H1 (cell line): Measurements from ENCODE around the gene SLC41A1. TPM values are rescaled to one million over a fixed set of nuclear protein-coding genes. Genes with fewer than 3 reads are reported as not detected.

Source experiments
- CTCF ChIA-PET: fragments of 300-600 bp; sonication (Branson Sonifier 250); formaldehyde crosslinking; loops from one replicate; lab custom pipeline; 2021; ENCODE audit not compliant: partially characterized antibody; lab: Charles Lee
- POLR2A ChIA-PET: fragments of 300-600 bp; sonication (Branson Sonifier 250); formaldehyde crosslinking; loops from one replicate; lab custom pipeline; 2021; ENCODE audit warnings: inconsistent platforms; ENCODE audit not compliant: partially characterized antibody; lab: Charles Lee
- DNase-seq, 2 experiments: peaks; one replicate each; pipeline versions ENCODE4 v3.0.0 to v3.0.0-alpha.2; 2010 to 2022; ENCODE audit warnings: low spot score in 2 of 2, low read depth in 1 of 2, mixed read lengths in 1 of 2
- FAIRE-seq: peaks from 2 replicates; lab custom pipeline; 2011; peaks lifted over from hg19 to GRCh38; lab: Jason Lieb, UNC
- H2AFZ ChIP-seq: 2 replicates; pipeline ENCODE4 v1.8.1; 2012; ENCODE audit warnings: low read length, inconsistent platforms
- H2AK5ac ChIP-seq: 2 replicates; pipeline ENCODE4 v1.6.1; 2013; ENCODE audit warnings: low read depth, low read length
- H2BK120ac ChIP-seq: replicated peaks from 2 replicates; pipeline ENCODE3; 2013; ENCODE audit warnings: low read depth, low read length, inconsistent platforms
- H2BK12ac ChIP-seq: 2 replicates; pipeline ENCODE4 v1.6.1; 2013; ENCODE audit warnings: low read depth, low read length
- H2BK15ac ChIP-seq: 2 replicates; pipeline ENCODE4 v1.6.1; 2013; ENCODE audit warnings: low read length
- H2BK20ac ChIP-seq: 2 replicates; pipeline ENCODE4 v1.6.1; 2013; ENCODE audit warnings: low read length
- H2BK5ac ChIP-seq: 2 replicates; pipeline ENCODE4 v1.6.1; 2013; ENCODE audit warnings: low read depth, low read length
- H3K14ac ChIP-seq: 2 replicates; pipeline ENCODE4 v1.6.1; 2013; ENCODE audit warnings: inconsistent platforms; ENCODE audit not compliant: insufficient read length
- H3K18ac ChIP-seq: 2 replicates; pipeline ENCODE4 v1.6.1; 2013; ENCODE audit warnings: low read length; ENCODE audit errors: extremely low read depth
- H3K23ac ChIP-seq: 2 replicates; pipeline ENCODE4 v1.6.1; 2013; ENCODE audit warnings: inconsistent platforms; ENCODE audit not compliant: insufficient read length
- H3K23me2 ChIP-seq: 2 replicates; pipeline ENCODE4 v1.6.1; 2013; ENCODE audit warnings: low read depth, low read length
- H3K27ac ChIP-seq: 2 replicates; pipeline ENCODE4 v1.6.1; 2011; ENCODE audit warnings: low read depth, low read length, inconsistent platforms
- H3K27me3 ChIP-seq, 4 experiments: replicated peaks in 1 of 4; 1 replicate in 1 of 4; 2 replicates in 3 of 4; pipeline versions ENCODE4 v1.6.1 to v1.8.1; 2011 to 2013; ENCODE audit warnings: low read length in 3 of 4, mild to moderate bottlenecking in 3 of 4, inconsistent platforms in 2 of 4, mixed read lengths in 2 of 4, moderate library complexity in 1 of 4; ENCODE audit not compliant: control insufficient read depth in 3 of 4, insufficient read depth in 3 of 4; ENCODE audit errors: extremely low read depth in 1 of 4
- H3K36me3 ChIP-seq, 4 experiments: 2 replicates each; pipeline versions ENCODE4 v1.6.1 to v1.8.1; 2011 to 2013; ENCODE audit warnings: mild to moderate bottlenecking in 4 of 4, low read length in 3 of 4, moderate library complexity in 2 of 4, control low read depth in 1 of 4, inconsistent platforms in 1 of 4; ENCODE audit not compliant: insufficient read depth in 4 of 4, control insufficient read depth in 2 of 4
- H3K4ac ChIP-seq: replicated peaks from 2 replicates; pipeline ENCODE3; 2013; ENCODE audit warnings: low read length, low read depth, mixed read lengths, inconsistent platforms; ENCODE audit not compliant: insufficient read length
- H3K4me1 ChIP-seq, 4 experiments: replicated peaks in 1 of 4; 1 replicate in 1 of 4; 2 replicates in 3 of 4; pipeline versions ENCODE4 v1.6.1 to v1.8.1; 2011 to 2013; ENCODE audit warnings: low read length in 3 of 4, inconsistent platforms in 2 of 4, mixed read lengths in 1 of 4; ENCODE audit not compliant: insufficient read depth in 4 of 4, control insufficient read depth in 3 of 4
- H3K4me2 ChIP-seq, 2 experiments: 2 replicates each; pipeline versions ENCODE4 v1.6.1 to v1.8.1; 2011 to 2013; ENCODE audit warnings: low read depth in 2 of 2, low read length in 2 of 2, control low read depth in 1 of 2, inconsistent platforms in 1 of 2, mild to moderate bottlenecking in 1 of 2; ENCODE audit not compliant: insufficient read depth in 1 of 2
- H3K4me3 ChIP-seq, 4 experiments: fragments of 200-600, 300-600 bp in 1 of 4; sonication (generic), shearing (Covaris generic), sonication (Bioruptor Twin) in 1 of 4; 2 replicates each; pipeline versions ENCODE4 v1.5.1 to v1.8.1; 2011 to 2016; ENCODE audit warnings: low read length in 4 of 4, low read depth in 3 of 4, control low read depth in 2 of 4, inconsistent platforms in 2 of 4, mild to moderate bottlenecking in 2 of 4, mixed read lengths in 1 of 4, moderate library complexity in 1 of 4; ENCODE audit not compliant: insufficient read depth in 2 of 4; ENCODE audit errors: extremely low read depth in 1 of 4
- H3K56ac ChIP-seq: replicated peaks from 2 replicates; pipeline ENCODE3; 2013; ENCODE audit warnings: low read depth, mild to moderate bottlenecking, mixed read lengths, low read length, inconsistent platforms; ENCODE audit not compliant: insufficient read length
- H3K79me1 ChIP-seq: 2 replicates; pipeline ENCODE4 v1.6.1; 2013; ENCODE audit warnings: low read depth, low read length, control low read depth
- H3K79me2 ChIP-seq, 2 experiments: 2 replicates each; pipeline versions ENCODE4 v1.6.1 to v1.8.1; 2012 to 2013; ENCODE audit warnings: low read length in 2 of 2, mild to moderate bottlenecking in 2 of 2, inconsistent platforms in 1 of 2; ENCODE audit not compliant: insufficient read depth in 2 of 2, control insufficient read depth in 1 of 2
- H3K9ac ChIP-seq, 4 experiments: replicated peaks in 1 of 4; 1 replicate in 1 of 4; 2 replicates in 3 of 4; pipeline versions ENCODE4 v1.6.1 to v1.8.1; 2011 to 2013; ENCODE audit warnings: low read depth in 3 of 4, low read length in 3 of 4, control low read depth in 2 of 4, mild to moderate bottlenecking in 2 of 4, moderate library complexity in 2 of 4, inconsistent platforms in 1 of 4; ENCODE audit errors: extremely low read depth in 1 of 4
- H3K9me3 ChIP-seq, 2 experiments: 2 replicates each; pipeline versions ENCODE4 v1.6.1 to v1.8.1; 2012 to 2013; ENCODE audit warnings: mild to moderate bottlenecking in 2 of 2, moderate library complexity in 2 of 2, control low read depth in 1 of 2, inconsistent platforms in 1 of 2, low read depth in 1 of 2, low read length in 1 of 2, mixed read lengths in 1 of 2; ENCODE audit not compliant: insufficient read depth in 2 of 2
- H4K20me1 ChIP-seq, 2 experiments: replicated peaks in 1 of 2; 2 replicates each; pipeline versions ENCODE3 to v1.8.1; 2011 to 2013; ENCODE audit warnings: inconsistent platforms in 2 of 2, low read length in 2 of 2, mild to moderate bottlenecking in 1 of 2; ENCODE audit not compliant: insufficient read depth in 2 of 2, control insufficient read depth in 1 of 2
- H4K5ac ChIP-seq: 2 replicates; pipeline ENCODE4 v1.6.1; 2013; ENCODE audit warnings: low read length, low read depth, mixed read lengths, inconsistent platforms; ENCODE audit not compliant: insufficient read length
- H4K8ac ChIP-seq: 2 replicates; pipeline ENCODE4 v1.8.0; 2013; ENCODE audit warnings: mild to moderate bottlenecking, moderate library complexity, low read length, inconsistent platforms; ENCODE audit not compliant: insufficient read depth; ENCODE audit errors: extremely low read depth
- H4K91ac ChIP-seq: replicated peaks from 2 replicates; pipeline ENCODE3; 2013; ENCODE audit warnings: low read length, mixed read lengths, inconsistent platforms; ENCODE audit not compliant: insufficient read length
- CTBP2 ChIP-seq: IDR thresholded peaks from 2 replicates; pipeline ENCODE4 v1.7.0; 2011; ENCODE audit warnings: borderline replicate concordance, mild to moderate bottlenecking, moderate library complexity, mixed read lengths, low read length; ENCODE audit not compliant: insufficient read depth, insufficient read length
- EGR1 ChIP-seq: IDR thresholded peaks from 2 replicates; pipeline ENCODE4 v1.6.1; 2011; ENCODE audit warnings: low read depth, low read length, borderline replicate concordance
- JUND ChIP-seq: IDR thresholded peaks from 2 replicates; pipeline ENCODE4 v1.6.1; 2011; ENCODE audit warnings: mild to moderate bottlenecking, improper control_type of control experiment, low read length
- NRF1 ChIP-seq: IDR thresholded peaks from 2 replicates; pipeline ENCODE4 v1.6.1; 2011; ENCODE audit warnings: mild to moderate bottlenecking, low read depth, low read length, improper control_type of control experiment
- TAF1 ChIP-seq: IDR thresholded peaks from 2 replicates; pipeline ENCODE4 v1.6.1; 2011; ENCODE audit warnings: mild to moderate bottlenecking, low read depth, low read length
- TAF7 ChIP-seq: optimal IDR thresholded peaks from 2 replicates; pipeline ENCODE3; 2011; ENCODE audit warnings: low read depth, mild to moderate bottlenecking, inconsistent platforms, low read length, moderate library complexity, borderline replicate concordance
- TCF12 ChIP-seq: IDR thresholded peaks from 2 replicates; pipeline ENCODE4 v1.6.1; 2011; ENCODE audit warnings: low read depth, mild to moderate bottlenecking, low read length
- ZNF274 ChIP-seq: IDR thresholded peaks from 2 replicates; pipeline ENCODE4 v1.7.0; 2012; ENCODE audit warnings: low read length, borderline replicate concordance; ENCODE audit errors: extremely low read depth
- WGBS, 2 experiments: shearing (Covaris generic) in 1 of 2; methylation state at CpG; one replicate each; pipeline versions ENCODE4 v1.1.6 to v1.1.7; 2013 to 2015; ENCODE audit warnings: low lambda C conversion rate in 2 of 2, mixed read lengths in 2 of 2, inconsistent platforms in 1 of 2, low coverage in 1 of 2, missing lambda C conversion rate in 1 of 2; ENCODE audit not compliant: insufficient replicate concordance in 2 of 2, insufficient coverage in 1 of 2, insufficient read length in 1 of 2; ENCODE audit errors: extremely low coverage in 1 of 2, missing lambda C conversion rate in 1 of 2; 5-methylcytosine and 5-hydroxymethylcytosine counted together
- long read RNA-seq, 2 experiments: library from RNA in 1 of 2; library from capped mRNA in 1 of 2; stranded (forward); transcript quantifications; one replicate each; pipeline ENCODE4 v2.0.0, GENCODE V29; 2021; ENCODE audit warnings: inconsistent platforms in 1 of 2
- polyA minus RNA-seq, 3 experiments: library from RNA; depleted of rRNA, polyadenylated mRNA; stranded (reverse); fragments of >200 nt; gene quantifications; 1 replicate in 2 of 3; 2 replicates in 1 of 3; pipeline ENCODE4 v1.2.3, GENCODE V29; 2011
- polyA plus RNA-seq, 7 experiments: library from polyadenylated mRNA; depleted of rRNA in 3 of 7; stranded (reverse) in 5 of 7; unstranded in 2 of 7; fragments of >200 nt in 5 of 7; fragments of 200-250 nt in 2 of 7; gene quantifications; 1 replicate in 5 of 7; 2 replicates in 1 of 7; 4 replicates in 1 of 7; pipeline versions ENCODE4 v1.2.1 to v1.2.3, GENCODE V29; 2011 to 2013; ENCODE audit warnings: missing spikeins in 2 of 7, mixed read lengths in 2 of 7
- total RNA-seq: library from RNA; stranded (reverse); fragmentation: NEBNext Ultra II Directional; extraction: Animal tissue kit (Norgen Biotek cat#: 25700); gene quantifications from 2 replicates; pipeline ENCODE4 v1.2.1, GENCODE V29; 2021

Gene SLC41A1
- total RNA-seq (42.3 and 43.2 TPM in 2 replicates), polyA plus RNA-seq (2011; rRNA removed) (34.1 and 41.2 TPM in 2 replicates), polyA minus RNA-seq (2011; rRNA and poly(A)+ RNA removed) (34.8 and 38.2 TPM in 2 replicates)
- 28.4 TPM for polyA plus RNA-seq (2011; cell fraction: cytosol; rRNA removed)
- 25.0 TPM for polyA plus RNA-seq (2011; cell fraction: nucleus; rRNA removed)
- 20.7 to 30.6 TPM (median 24.5 TPM) in 4 replicates for polyA plus RNA-seq (2012, experiment 1 of 2)
- polyA plus RNA-seq (2012, experiment 2 of 2) = 20.3 TPM
- polyA plus RNA-seq (2013, experiment 1 of 2) = 41.8 TPM
- polyA plus RNA-seq (2013, experiment 2 of 2) = 43.3 TPM
- polyA minus RNA-seq (2011; cell fraction: cytosol; rRNA and poly(A)+ RNA removed) = 14.9 TPM
- 13.4 TPM for polyA minus RNA-seq (2011; cell fraction: nucleus; rRNA and poly(A)+ RNA removed)
- long read RNA-seq, experiment 1, partial matches to known transcripts = 6 of 22 reads
- long read RNA-seq, experiment 1, other reads (novel, unspliced or antisense) = 15 of 22 reads
- long read RNA-seq, experiment 2, partial matches to known transcripts = 0 of 1 reads
- long read RNA-seq, experiment 2, other reads (novel, unspliced or antisense) = 1 of 1 reads

- H3K23ac ChIP-seq = no peak within 1 kb of the TSS
- H3K14ac ChIP-seq = no peak within 1 kb of the TSS
- peaks cover 2 to 7% (median 6%) of the 10 kb centered on the region in 4 experiments; a peak in 5 of 7 replicates for H3K4me1 ChIP-seq
- peak within 1 kb of the TSS; percentile 58 for H2AFZ ChIP-seq
- peaks cover 6% of the 10 kb centered on the region; the same call in 1 of the 2 replicates for H3K23me2 ChIP-seq
- 3% methylated on average over 40 of the region's 83 CpGs; no CpG with 5 or more reads in 1 of the 2 experiments for WGBS, 2 experiments
- H3K9ac ChIP-seq = peak within 1 kb of the TSS; percentile 72 to 83 (median 78)
- H3K4me3 ChIP-seq = peak within 1 kb of the TSS; percentile 49 to 94 (median 64)
- H2BK120ac ChIP-seq = no peak within 1 kb of the TSS
- no peaks in the 10 kb centered on the region for H3K9me3 ChIP-seq
- H2BK5ac ChIP-seq = peak within 1 kb of the TSS; percentile 87; the same call in 1 of the 2 replicates
- H3K36me3 ChIP-seq = peaks cover 7 to 11% (median 7%) of the 10 kb centered on the region in 4 experiments; a peak in 5 of 8 replicates
- peaks cover 10% of the 10 kb centered on the region for H3K79me1 ChIP-seq
- H3K27ac ChIP-seq = peak within 1 kb of the TSS; percentile 26; the same call in 1 of the 2 replicates
- no peak within 1 kb of the TSS for H2AK5ac ChIP-seq
- FAIRE-seq (no peak), DNase-seq (peak; percentile 74 to 94)
- H4K91ac ChIP-seq = no peak within 1 kb of the TSS
- peaks cover 0 to 9% of the 10 kb centered on the region in 2 experiments for H4K20me1 ChIP-seq
- H3K56ac ChIP-seq = peak within 1 kb of the TSS; percentile 67
- H2BK12ac ChIP-seq = peak within 1 kb of the TSS; percentile 50
- peak within 1 kb of the TSS; percentile 58 for H4K8ac ChIP-seq
- H2BK15ac ChIP-seq = peak within 1 kb of the TSS; percentile 77; the same call in 1 of the 2 replicates
- no peak within 1 kb of the TSS for H2BK20ac ChIP-seq
- peaks cover 0 to 37% of the 10 kb centered on the region in 2 experiments; a peak in 2 of 4 replicates for H3K79me2 ChIP-seq
- H3K4me2 ChIP-seq = peak within 1 kb of the TSS; percentile 96 to 97
- ChIA-PET CTCF (interaction anchor here (0.8 to 5.0 kb wide), 3 partner anchors 14 to 113 kb away, joined by 3 to 20 read pairs (median 3); no protein-coding TSS in a partner anchor), POLR2A (interaction anchor here (1.0 to 1.6 kb wide), 4 partner anchors 14 to 69 kb away, joined by 3 to 5 read pairs (median 4); no protein-coding TSS in a partner anchor)
- peak within 1 kb of the TSS; percentile 82 for H4K5ac ChIP-seq
- peak within 1 kb of the TSS; percentile 92 for H3K18ac ChIP-seq
- H3K27me3 ChIP-seq = peaks cover 0 to 3% (median 0%) of the 10 kb centered on the region in 4 experiments; a peak in 2 of 7 replicates
- no peak within 1 kb of the TSS for H3K4ac ChIP-seq
- TF ChIP-seq TAF7 (no peak), TAF1 (peak; percentile 60; the same call in 1 of the 2 replicates), ZNF274 (no peak), CTBP2 (no peak), EGR1 (peak; percentile 48; the same call in 1 of the 2 replicates), JUND (no peak), NRF1 (no peak), TCF12 (no peak)
Observed at GRCh38 chr1:205812878-205813754, at the start of gene SLC41A1. SLC41A1 (minus strand) TSS chr1:205813198; CDS start chr1:205810441, 2,757 bp downstream.
